GDM1 (cell line): ENCODE measurements around the gene IDI1.
"Not testable (repeated sequence)": the region's sequence is repeated elsewhere in the genome, so short reads cannot be mapped to it uniquely, and the experiment has no call there.

Experiments
- DNase-seq: peaks from one replicate; lab custom pipeline; 2025; lab: John Stamatoyannopoulos, UW

The IDI1 gene

GRCh38 chr10:1034758-1035157 lies 14.2 kb downstream of the IDI1 start:
- DNase-seq, result no peak

- DNase-seq, result no peak
Observed at GRCh38 chr10:1033601-1034000, 15.3 kb downstream of the IDI1 start.

GRCh38 chr10:1029838-1030237 lies 19.1 kb downstream of the IDI1 start:
- DNase-seq, result no peak

- DNase-seq, result no peak
Observed at GRCh38 chr10:1026578-1026977, 22.3 kb downstream of the IDI1 start.

- DNase-seq, result no peak
Observed at GRCh38 chr10:1025683-1026082, 23.2 kb downstream of the IDI1 start, which contains the start of gene IDI2. Gene IDI2 (minus strand): TSS chr10:1025859. CDS start chr10:1024723, 1,136 bp downstream.

- DNase-seq, result no peak
Observed at GRCh38 chr10:1024103-1024502, 24.8 kb downstream of the IDI1 start.

- no peak for DNase-seq
Observed at GRCh38 chr10:1022413-1022812, 26.5 kb downstream of the IDI1 start.

GRCh38 chr10:1020958-1021357 lies 28.0 kb downstream of the IDI1 start:
- DNase-seq, result no peak

GRCh38 chr10:1020460-1020859 lies 28.5 kb downstream of the IDI1 start:
- no peak for DNase-seq

- DNase-seq, result no peak
Observed at GRCh38 chr10:1019362-1019761, 29.6 kb downstream of the IDI1 start.

- DNase-seq, result no peak
Observed at GRCh38 chr10:1015688-1016087, 33.2 kb downstream of the IDI1 start.

GRCh38 chr10:1011696-1012095 lies 37.2 kb downstream of the IDI1 start:
- DNase-seq, result no peak

GRCh38 chr10:1010703-1011102 lies 38.2 kb downstream of the IDI1 start:
- no peak for DNase-seq

GRCh38 chr10:1009947-1010346 lies 39.0 kb downstream of the IDI1 start:
- not testable (repeated sequence) for DNase-seq

- no peak for DNase-seq
Observed at GRCh38 chr10:1009071-1009494, 39.8 kb downstream of the IDI1 start.

GRCh38 chr10:1007583-1007982 lies 41.3 kb downstream of the IDI1 start:
- DNase-seq, result no peak

GRCh38 chr10:1006573-1006972 lies 42.3 kb downstream of the IDI1 start:
- no peak for DNase-seq

- no peak for DNase-seq
Observed at GRCh38 chr10:1003884-1004670, 44.8 kb downstream of the IDI1 start.

GRCh38 chr10:1002425-1003006 lies 46.4 kb downstream of the IDI1 start:
- DNase-seq, result no peak

- no peak for DNase-seq
Observed at GRCh38 chr10:997266-998022, 51.5 kb downstream of the IDI1 start.

- DNase-seq, result no peak
Observed at GRCh38 chr10:996031-996430, 52.9 kb downstream of the IDI1 start.

- DNase-seq, result no peak
Observed at GRCh38 chr10:995559-995926, 53.4 kb downstream of the IDI1 start.
